Measurements from ENCODE around the gene RMDN3. TPM values are rescaled to one million over a fixed set of nuclear protein-coding genes. Genes with fewer than 3 reads are reported as not detected.

RMDN3 gene
- total and polyA plus RNA-seq, 2 of the 13 experiments (the other 11 are each of a cell fraction or from before 2014, with no cell fraction given) = 16.8 to 19.5 TPM

- TF ChIP-seq ZNF503 (CRISPR knock-in tag; IDR thresholded peaks at IDR 0.05) (no peak), KLF16 (CRISPR knock-in tag; IDR thresholded peaks at IDR 0.05) (no peak), MYPOP (CRISPR knock-in tag; IDR thresholded peaks at IDR 0.05) (0 out of 2 replicates have a peak, but pooled peaks have one; percentile 8), KLF13 (CRISPR knock-in tag; IDR thresholded peaks at IDR 0.05) (no peak), CENPX (CRISPR knock-in tag; IDR thresholded peaks at IDR 0.05) (no peak), ZNF143 (CRISPR knock-in tag; IDR thresholded peaks at IDR 0.05) (peak; percentile 49; the same call in 1 of the 2 replicates), ZNF318 (CRISPR knock-in tag; IDR thresholded peaks at IDR 0.05) (0 out of 2 replicates have a peak, but pooled peaks have one; percentile 26), LBX2 (CRISPR knock-in tag; IDR thresholded peaks at IDR 0.05; ENCODE audit: borderline replicate concordance) (no peak; the same call in 1 of the 2 replicates), ZKSCAN8 (CRISPR knock-in tag; IDR thresholded peaks at IDR 0.05; ENCODE audit: borderline replicate concordance) (no peak), NFKB2 (CRISPR knock-in tag; IDR thresholded peaks at IDR 0.05; ENCODE audit: borderline replicate concordance) (peak; percentile 71), FOSL1 (CRISPR knock-in tag; IDR thresholded peaks at IDR 0.05; ENCODE audit: borderline replicate concordance) (no peak), HIVEP1 (CRISPR knock-in tag; IDR thresholded peaks at IDR 0.05) (peak; percentile 49), CREM (IDR thresholded peaks at IDR 0.05) (0 out of 2 replicates have a peak, but pooled peaks have one; percentile 6), CREM (CRISPR knock-in tag; IDR thresholded peaks at IDR 0.05) (no peak), NFIB (CRISPR knock-in tag; IDR thresholded peaks at IDR 0.05; ENCODE audit: borderline replicate concordance) (no peak; the same call in none of the 2 replicates), ZSCAN22 (CRISPR knock-in tag; IDR thresholded peaks at IDR 0.05) (no peak), EED (CRISPR knock-in tag; IDR thresholded peaks at IDR 0.05) (0 out of 2 replicates have a peak, but pooled peaks have one; percentile 5)
These were observed 8.1 kb upstream of the RMDN3 start (continued) for GRCh38 chr15:40762919-40763800.

Measured in HepG2 (cell line).